Measurements from ENCODE around the gene UGT2B7. TPM values are rescaled to one million over a fixed set of nuclear protein-coding genes. Genes with fewer than 3 reads are reported as not detected.
"Not testable (repeated sequence)": the region's sequence is repeated elsewhere in the genome, so short reads cannot be mapped to it uniquely, and the experiment has no call there.

The UGT2B7 gene
- total and polyA plus RNA-seq, 2 experiments from 2014 or later, result 90.0 to 125 TPM

GRCh38 chr4:69098470-69098869 lies 2.2 kb downstream of the UGT2B7 start:
- H3K9me2 ChIP-seq (replicated peaks; ENCODE audit: insufficient read depth), result no peaks in the 10 kb centered on the region
- no peak overlapping the region for H2AFZ ChIP-seq
- H3K36me3 ChIP-seq (replicated peaks; ENCODE audit: insufficient read depth, low read depth), result no peaks in the 10 kb centered on the region
- no peaks in the 10 kb centered on the region for H3K9me3 ChIP-seq (ENCODE audit: low read depth)
- H3K27ac ChIP-seq, result peak overlapping the region; percentile 61
- 67% methylated on average over 4 of the region's 4 CpGs for WGBS (ENCODE audit: low lambda C conversion rate, missing lambda C conversion rate)
- no peaks in the 10 kb centered on the region for H3K79me2 ChIP-seq
- no peak for DNase-seq (ENCODE audit: low spot score)
- H3K27me3 ChIP-seq, result no peaks in the 10 kb centered on the region
- TF ChIP-seq CTCF (IDR thresholded peaks at IDR 0.05; ENCODE audit: poor library complexity) (no peak), EZH2 (IDR thresholded peaks at IDR 0.05; ENCODE audit: borderline replicate concordance) (no peak), EZH2phosphoT487 (IDR thresholded peaks at IDR 0.05; ENCODE audit: low read depth, severe bottlenecking, unreplicated experiment) (no peak)
- H3K4me3 ChIP-seq, result no peak overlapping the region
- H3K4me2 ChIP-seq, result peak overlapping the region; percentile 53
- H3K4me1 ChIP-seq (ENCODE audit: insufficient read depth), result peaks cover 13% of the 10 kb centered on the region
- no peaks in the 10 kb centered on the region for H4K20me1 ChIP-seq (ENCODE audit: insufficient read depth, poor library complexity, severe bottlenecking)

GRCh38 chr4:69099910-69100309 lies 3.6 kb downstream of the UGT2B7 start:
- no peaks in the 10 kb centered on the region for H4K20me1 ChIP-seq (ENCODE audit: insufficient read depth, poor library complexity, severe bottlenecking)
- DNase-seq (ENCODE audit: low spot score), result no peak
- no peaks in the 10 kb centered on the region for H3K27me3 ChIP-seq
- TF ChIP-seq EZH2phosphoT487 (IDR thresholded peaks at IDR 0.05; ENCODE audit: low read depth, severe bottlenecking, unreplicated experiment), result no peak
- TF ChIP-seq EZH2 (IDR thresholded peaks at IDR 0.05; ENCODE audit: borderline replicate concordance), result no peak
- no peak for TF ChIP-seq CTCF (IDR thresholded peaks at IDR 0.05; ENCODE audit: poor library complexity)
- H3K36me3 ChIP-seq (replicated peaks; ENCODE audit: insufficient read depth, low read depth), result no peaks in the 10 kb centered on the region
- H3K9me3 ChIP-seq (ENCODE audit: low read depth), result no peaks in the 10 kb centered on the region
- no peaks in the 10 kb centered on the region for H3K9me2 ChIP-seq (replicated peaks; ENCODE audit: insufficient read depth)
- no peak overlapping the region for H2AFZ ChIP-seq
- no peak overlapping the region for H3K27ac ChIP-seq
- H3K4me3 ChIP-seq, result no peak overlapping the region
- H3K4me2 ChIP-seq, result no peak overlapping the region
- WGBS (ENCODE audit: low lambda C conversion rate, missing lambda C conversion rate), result 91% methylated on average over 4 of the region's 4 CpGs
- H3K79me2 ChIP-seq, result no peaks in the 10 kb centered on the region
- H3K4me1 ChIP-seq (ENCODE audit: insufficient read depth), result peaks cover 13% of the 10 kb centered on the region

GRCh38 chr4:69102668-69103067 lies 6.4 kb downstream of the UGT2B7 start:
- not testable (repeated sequence) for DNase-seq (ENCODE audit: low spot score); H3K4me3 ChIP-seq; H3K27me3 ChIP-seq; H3K9me3 ChIP-seq (ENCODE audit: low read depth); H3K4me1 ChIP-seq (ENCODE audit: insufficient read depth); H3K36me3 ChIP-seq (replicated peaks; ENCODE audit: insufficient read depth, low read depth); H3K9me2 ChIP-seq (replicated peaks; ENCODE audit: insufficient read depth); H4K20me1 ChIP-seq (ENCODE audit: insufficient read depth, poor library complexity, severe bottlenecking); H3K27ac ChIP-seq; H3K4me2 ChIP-seq; H3K79me2 ChIP-seq; H2AFZ ChIP-seq
- 87% methylated on average over 2 of the region's 2 CpGs for WGBS (ENCODE audit: low lambda C conversion rate, missing lambda C conversion rate)

GRCh38 chr4:69104719-69105275 lies 8.5 kb downstream of the UGT2B7 start:
- H4K20me1 ChIP-seq (ENCODE audit: insufficient read depth, poor library complexity, severe bottlenecking), result no peaks in the 10 kb centered on the region
- no peaks in the 10 kb centered on the region for H3K27me3 ChIP-seq
- H3K4me1 ChIP-seq (ENCODE audit: insufficient read depth), result no peaks in the 10 kb centered on the region
- H3K9me2 ChIP-seq (replicated peaks; ENCODE audit: insufficient read depth), result no peaks in the 10 kb centered on the region
- DNase-seq (ENCODE audit: low spot score), result no peak
- TF ChIP-seq EZH2phosphoT487 (IDR thresholded peaks at IDR 0.05; ENCODE audit: low read depth, severe bottlenecking, unreplicated experiment), result no peak
- no peak overlapping the region for H3K27ac ChIP-seq
- no peak overlapping the region for H3K4me2 ChIP-seq
- H2AFZ ChIP-seq, result no peak overlapping the region
- H3K9me3 ChIP-seq (ENCODE audit: low read depth), result no peaks in the 10 kb centered on the region
- 98% methylated on average over 2 of the region's 2 CpGs for WGBS (ENCODE audit: low lambda C conversion rate, missing lambda C conversion rate)
- H3K4me3 ChIP-seq, result no peak overlapping the region
- no peaks in the 10 kb centered on the region for H3K79me2 ChIP-seq
- no peaks in the 10 kb centered on the region for H3K36me3 ChIP-seq (replicated peaks; ENCODE audit: insufficient read depth, low read depth)

GRCh38 chr4:69115151-69115850 lies 19.0 kb downstream of the UGT2B7 start:
- not testable (repeated sequence) for H3K36me3 ChIP-seq (replicated peaks; ENCODE audit: insufficient read depth, low read depth); H4K20me1 ChIP-seq (ENCODE audit: insufficient read depth, poor library complexity, severe bottlenecking); H3K4me2 ChIP-seq; DNase-seq (ENCODE audit: low spot score); H3K27me3 ChIP-seq; H3K79me2 ChIP-seq; H3K9me3 ChIP-seq (ENCODE audit: low read depth); H2AFZ ChIP-seq; H3K4me3 ChIP-seq; H3K9me2 ChIP-seq (replicated peaks; ENCODE audit: insufficient read depth)
- Histone ChIP-seq H3K4me1 (ENCODE audit: insufficient read depth) (peaks cover 11% of the 10 kb centered on the region), H3K27ac (peak overlapping the region; percentile 76)
- 96% methylated on average over 16 of the region's 30 CpGs for WGBS (ENCODE audit: low lambda C conversion rate, missing lambda C conversion rate)

All from hepatocyte (in vitro differentiated cells).